ENCODE measurements around the gene LDLRAD1.
"Not testable (repeated sequence)": the region's sequence is repeated elsewhere in the genome, so short reads cannot be mapped to it uniquely, and the experiment has no call there.

The LDLRAD1 gene

DNA sequence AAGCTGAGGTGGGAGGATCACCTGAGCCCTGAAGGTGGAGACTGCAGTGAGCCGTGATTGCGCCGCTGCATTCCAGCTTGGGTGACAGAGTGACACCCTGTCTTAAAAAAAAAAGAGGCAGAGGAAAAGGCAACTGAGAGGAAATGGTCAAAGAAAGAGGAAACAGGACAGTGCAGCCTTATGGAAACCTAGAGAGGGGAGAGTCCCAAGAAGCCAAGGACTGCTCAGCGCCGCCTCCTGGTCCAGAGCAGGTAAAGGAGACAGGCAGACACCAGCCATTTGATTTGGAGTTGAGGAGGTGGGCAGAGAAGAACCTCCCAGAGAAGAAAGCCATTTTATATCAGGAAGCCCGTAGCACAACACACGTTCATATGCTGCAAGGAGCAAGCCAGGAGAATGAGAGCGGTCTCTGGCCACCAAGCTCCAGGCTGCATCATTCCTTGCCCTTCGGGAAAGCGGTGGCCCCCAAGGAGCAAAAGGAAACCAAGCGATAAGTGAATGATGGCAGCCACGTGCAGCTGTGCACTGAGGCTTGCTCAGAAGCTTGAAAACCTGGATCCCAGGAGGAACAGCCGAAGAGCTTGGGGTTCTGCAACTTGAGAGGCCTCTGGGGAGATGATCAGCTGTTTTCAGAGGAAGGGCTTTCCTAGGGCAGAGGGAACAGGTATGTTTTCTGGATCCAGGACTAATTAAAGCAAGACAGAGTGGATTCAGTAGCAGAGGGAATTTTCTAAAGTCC, 38.1 kb downstream of the LDLRAD1 start:
- no peak for DNase-seq (ENCODE audit: low read depth)
- no peak overlapping the region for H3K4me3 ChIP-seq (ENCODE audit: control insufficient read depth, low read depth, low read length)
- TF ChIP-seq, protein P1, sequence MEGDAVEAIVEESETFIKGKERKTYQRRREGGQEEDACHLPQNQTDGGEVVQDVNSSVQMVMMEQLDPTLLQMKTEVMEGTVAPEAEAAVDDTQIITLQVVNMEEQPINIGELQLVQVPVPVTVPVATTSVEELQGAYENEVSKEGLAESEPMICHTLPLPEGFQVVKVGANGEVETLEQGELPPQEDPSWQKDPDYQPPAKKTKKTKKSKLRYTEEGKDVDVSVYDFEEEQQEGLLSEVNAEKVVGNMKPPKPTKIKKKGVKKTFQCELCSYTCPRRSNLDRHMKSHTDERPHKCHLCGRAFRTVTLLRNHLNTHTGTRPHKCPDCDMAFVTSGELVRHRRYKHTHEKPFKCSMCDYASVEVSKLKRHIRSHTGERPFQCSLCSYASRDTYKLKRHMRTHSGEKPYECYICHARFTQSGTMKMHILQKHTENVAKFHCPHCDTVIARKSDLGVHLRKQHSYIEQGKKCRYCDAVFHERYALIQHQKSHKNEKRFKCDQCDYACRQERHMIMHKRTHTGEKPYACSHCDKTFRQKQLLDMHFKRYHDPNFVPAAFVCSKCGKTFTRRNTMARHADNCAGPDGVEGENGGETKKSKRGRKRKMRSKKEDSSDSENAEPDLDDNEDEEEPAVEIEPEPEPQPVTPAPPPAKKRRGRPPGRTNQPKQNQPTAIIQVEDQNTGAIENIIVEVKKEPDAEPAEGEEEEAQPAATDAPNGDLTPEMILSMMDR (IDR thresholded peaks at IDR 0.05; ENCODE audit: control insufficient read depth, insufficient read depth, low read depth, low read length, missing control alignments): no peak

DNA sequence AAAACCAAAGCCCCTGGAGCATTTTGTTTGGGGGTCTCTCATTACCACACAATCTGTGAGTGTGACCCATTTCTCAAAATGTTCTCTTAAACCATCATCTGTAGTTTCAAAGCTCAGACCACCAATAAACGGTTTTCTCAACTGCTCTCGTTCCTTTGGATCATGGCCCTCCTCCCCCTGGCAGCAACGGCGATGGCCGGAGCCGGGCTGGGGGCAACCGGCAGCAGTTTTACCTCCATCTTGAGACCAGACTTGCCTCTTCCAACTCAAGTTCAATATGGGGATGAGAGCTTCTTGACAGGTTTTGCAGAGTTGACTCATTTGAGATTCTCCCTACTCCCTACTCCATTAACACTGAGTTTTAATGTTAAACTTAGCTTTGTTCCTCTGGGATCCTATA, 42.1 kb downstream of the LDLRAD1 start:
- TF ChIP-seq, protein P1 (IDR thresholded peaks at IDR 0.05; ENCODE audit: control insufficient read depth, insufficient read depth, low read depth, low read length, missing control alignments): no peak
- no peak overlapping the region for H3K4me3 ChIP-seq (ENCODE audit: control insufficient read depth, low read depth, low read length)
- DNase-seq (ENCODE audit: low read depth): no peak

DNA sequence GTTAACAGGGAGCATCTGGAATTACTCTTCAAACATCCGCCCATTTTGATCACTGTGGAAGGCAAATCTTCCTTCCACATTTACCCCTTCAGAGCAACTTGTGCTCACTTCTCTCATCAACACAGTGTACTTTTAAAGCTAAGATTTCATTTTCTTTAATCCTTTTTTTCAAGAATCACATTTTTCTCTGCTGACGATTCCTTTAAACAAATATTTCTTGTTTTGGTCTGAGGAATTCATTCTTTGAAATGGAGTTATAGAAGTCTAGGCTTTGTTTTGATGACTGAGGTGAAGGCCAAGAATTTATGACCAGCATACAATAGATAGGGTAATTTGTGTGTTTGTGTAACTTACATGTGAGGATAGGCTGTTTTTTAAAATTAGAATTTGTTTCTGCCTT, 46.3 kb downstream of the LDLRAD1 start:
- no peak overlapping the region for H3K4me3 ChIP-seq (ENCODE audit: control insufficient read depth, low read depth, low read length)
- DNase-seq (ENCODE audit: low read depth): no peak
- TF ChIP-seq, protein P1 (IDR thresholded peaks at IDR 0.05; ENCODE audit: control insufficient read depth, insufficient read depth, low read depth, low read length, missing control alignments): no peak

DNA sequence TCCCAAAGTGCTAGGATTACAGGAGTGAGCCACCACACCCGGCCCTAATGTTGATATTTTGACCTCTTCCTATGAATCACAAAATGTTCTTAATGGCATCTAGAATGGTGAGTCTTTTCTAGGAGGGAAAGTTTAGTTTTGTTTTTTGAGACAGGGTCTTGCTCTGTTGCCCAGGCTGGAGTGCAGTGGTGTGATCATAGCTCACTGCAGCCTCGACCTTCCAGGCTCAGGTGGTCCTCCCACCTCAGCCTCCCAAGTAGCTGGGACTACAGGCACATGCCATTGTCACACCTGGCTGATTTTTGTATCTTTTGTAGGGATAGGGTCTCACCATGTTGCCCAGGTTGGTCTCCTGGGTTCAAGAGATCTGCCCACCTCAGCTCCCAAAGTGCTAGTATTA, 48.7 kb downstream of the LDLRAD1 start:
- not testable (repeated sequence) for H3K4me3 ChIP-seq (ENCODE audit: control insufficient read depth, low read depth, low read length); DNase-seq (ENCODE audit: low read depth)

DNA sequence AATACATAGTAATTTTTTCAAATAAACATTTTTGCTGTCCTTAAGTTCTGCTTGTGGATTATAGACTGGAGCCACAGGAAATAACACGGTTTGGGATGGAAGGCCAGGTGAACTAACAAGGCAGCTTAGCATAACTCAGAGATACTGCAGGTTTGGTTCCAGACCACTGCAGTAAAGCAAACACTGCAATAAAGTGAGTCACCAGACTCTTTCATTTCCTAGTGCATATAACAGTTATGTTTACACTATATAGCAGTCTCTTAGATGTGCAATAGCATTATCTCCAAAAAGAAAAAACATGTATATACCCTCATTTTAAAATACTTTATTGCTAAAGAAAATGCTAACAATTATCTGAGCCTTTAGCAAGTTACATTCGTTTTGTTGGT, 49.9 kb downstream of the LDLRAD1 start:
- DNase-seq (ENCODE audit: low read depth): no peak
- no peak overlapping the region for H3K4me3 ChIP-seq (ENCODE audit: control insufficient read depth, low read depth, low read length)
- TF ChIP-seq, protein P1 (IDR thresholded peaks at IDR 0.05; ENCODE audit: control insufficient read depth, insufficient read depth, low read depth, low read length, missing control alignments): no peak

DNA sequence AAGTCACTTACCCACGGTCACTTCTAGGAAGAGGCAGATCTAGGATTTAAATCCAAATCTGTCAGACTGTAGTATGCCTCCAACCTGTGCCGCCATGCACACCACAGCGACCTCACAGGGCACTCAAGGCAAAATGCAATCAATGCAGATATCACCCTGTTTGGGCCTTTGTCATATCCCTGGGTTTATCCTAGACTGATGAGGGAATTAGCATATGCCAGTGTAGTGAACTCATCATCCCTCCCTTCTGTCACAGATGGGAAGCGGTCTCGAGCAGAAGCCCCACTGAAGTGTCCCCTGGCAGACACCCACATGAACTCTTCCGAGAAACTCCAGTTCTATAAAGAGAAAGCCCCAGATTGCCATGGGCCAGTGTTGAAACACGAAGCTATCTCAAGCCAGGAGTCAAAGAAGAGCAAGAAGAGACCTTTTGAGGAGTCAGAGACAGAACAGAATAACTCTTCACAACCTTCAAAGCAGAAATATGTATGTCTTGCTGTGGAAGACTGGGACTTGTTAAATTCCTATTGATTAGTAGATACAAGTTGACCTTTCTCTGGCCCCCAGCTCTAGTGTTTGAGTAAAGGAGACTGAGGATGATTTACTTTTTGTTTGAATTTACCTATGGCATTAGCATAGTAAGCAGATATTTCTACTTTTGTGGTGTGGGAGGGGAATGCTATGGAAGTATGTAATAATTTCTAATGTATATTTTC, 50.4 kb downstream of the LDLRAD1 start:
- H3K4me3 ChIP-seq (ENCODE audit: control insufficient read depth, low read depth, low read length): no peak overlapping the region
- DNase-seq (ENCODE audit: low read depth): no peak
- TF ChIP-seq, protein P1 (IDR thresholded peaks at IDR 0.05; ENCODE audit: control insufficient read depth, insufficient read depth, low read depth, low read length, missing control alignments): no peak

DNA sequence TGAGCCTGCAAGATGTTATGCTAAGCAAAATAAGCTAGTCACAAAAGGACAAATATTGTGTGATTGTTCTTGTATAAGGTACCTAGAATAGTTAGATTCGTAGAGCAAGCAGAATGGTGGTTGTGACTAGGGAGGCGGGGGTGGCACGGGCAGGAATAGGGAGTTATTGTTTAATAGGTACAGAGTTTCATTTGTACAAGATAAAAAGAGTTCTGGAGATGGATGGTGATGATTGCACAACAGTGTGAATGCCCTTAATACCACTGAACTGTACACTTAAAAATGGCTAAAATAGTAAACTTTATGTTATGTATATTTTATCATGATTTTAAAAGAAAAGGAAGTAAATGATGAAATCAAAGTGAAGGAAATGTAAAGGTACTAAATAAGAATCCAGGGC, 51.2 kb downstream of the LDLRAD1 start:
- TF ChIP-seq, protein P1 (IDR thresholded peaks at IDR 0.05; ENCODE audit: control insufficient read depth, insufficient read depth, low read depth, low read length, missing control alignments): no peak
- DNase-seq (ENCODE audit: low read depth): no peak
- H3K4me3 ChIP-seq (ENCODE audit: control insufficient read depth, low read depth, low read length): no peak overlapping the region
